Psoas muscle (tissue), 8 donors: ENCODE measurements around the gene ATL3. TPM values are rescaled to one million over a fixed set of nuclear protein-coding genes. Genes with fewer than 3 reads are reported as not detected.

Source experiments
- ATAC-seq, 4 donors: fragments of 200-7000 bp; cut with Tn5 transposase; one replicate each; pipeline ENCODE4 v1.9.1; 2020; ENCODE audit warnings: moderate library complexity in 3 of 4, mild to moderate bottlenecking in 2 of 4
- DNase-seq, 2 donors: peaks; one replicate each; pipeline ENCODE4 v3.0.0-alpha.2; 2020
- H3K27ac ChIP-seq: fragments of 200-600 bp; one replicate; pipeline ENCODE4 v1.8.0; 2022
- H3K27me3 ChIP-seq, 3 donors: fragments of 200-600 bp in 1 of 3; one replicate each; pipeline versions ENCODE4 v1.6.1 to v1.8.0; 2013 to 2022; ENCODE audit warnings: low read length in 2 of 3, mild to moderate bottlenecking in 2 of 3, moderate library complexity in 1 of 3; ENCODE audit not compliant: insufficient read depth in 3 of 3
- H3K36me3 ChIP-seq, 2 donors: fragments of 200-600 bp in 1 of 2; one replicate each; pipeline versions ENCODE4 v1.6.1 to v1.8.0; 2013 to 2022; ENCODE audit warnings: low read depth in 1 of 2, mild to moderate bottlenecking in 1 of 2, moderate library complexity in 1 of 2; ENCODE audit not compliant: insufficient read depth in 1 of 2
- H3K4me1 ChIP-seq: fragments of 200-600 bp; one replicate; pipeline ENCODE4 v1.8.0; 2022
- H3K4me3 ChIP-seq: fragments of 200-600 bp; one replicate; pipeline ENCODE4 v1.8.0; 2022; ENCODE audit warnings: mild to moderate bottlenecking
- H3K9me3 ChIP-seq: fragments of 200-600 bp; one replicate; pipeline ENCODE4 v1.8.0; 2022
- WGBS, 3 donors: extraction: QIAGEN DNeasy Blood & Tissue Kit; methylation state at CpG; one replicate each; pipeline versions ENCODE4 v1.1.6 to v1.1.7; 2013; 5-methylcytosine and 5-hydroxymethylcytosine counted together
- intact Hi-C, 2 donors: fragments of 100-400 bp; cut with DNase I; formaldehyde crosslinking; loops; one replicate each; pipeline versions ENCODE4 v1.11.0 to v1.14.2; 2022
- polyA plus RNA-seq, 3 donors: library from polyadenylated mRNA; stranded (reverse); fragments of 200-250 nt; gene quantifications; one replicate each; pipeline ENCODE4 v1.2.3, GENCODE V29; 2013
- total RNA-seq, 4 donors: library from RNA; stranded (reverse); fragmentation: NEBNext Ultra II Directional in 2 of 4; extraction: Animal tissue kit (Norgen Biotek cat#: 25700) in 2 of 4; gene quantifications; one replicate each; pipeline versions ENCODE4 v1.2.1 to v1.2.4, GENCODE V29; 2021 to 2023
- TF ChIP-seq, protein P1 (sequence below): fragments of 200-600 bp; IDR thresholded peaks from one replicate; pipeline ENCODE4 v1.8.0; 2022; ENCODE audit warnings: antibody characterized with exemption
- donor health status: healthy with polysubstance abuse.
- donor health status: DM: no; HTN: no; CAD: no; lungs with moderate emphysema.
- donor health status: Bipolar disorder and iron deficiency.
- donor health status: healthy.
- donor health status: DM: yes; HTN: yes; CAD: no.
- donor health status: DM: no; HTN: no; CAD: no.
- donor health status: DM: no; HTN: no; CAD: no.
- donor health status: DM: yes; HTN: yes; CAD: no.

The ATL3 gene
- total and polyA plus RNA-seq, 7 donors, result 3.2 to 12.2 (median 9.4) TPM

DNA sequence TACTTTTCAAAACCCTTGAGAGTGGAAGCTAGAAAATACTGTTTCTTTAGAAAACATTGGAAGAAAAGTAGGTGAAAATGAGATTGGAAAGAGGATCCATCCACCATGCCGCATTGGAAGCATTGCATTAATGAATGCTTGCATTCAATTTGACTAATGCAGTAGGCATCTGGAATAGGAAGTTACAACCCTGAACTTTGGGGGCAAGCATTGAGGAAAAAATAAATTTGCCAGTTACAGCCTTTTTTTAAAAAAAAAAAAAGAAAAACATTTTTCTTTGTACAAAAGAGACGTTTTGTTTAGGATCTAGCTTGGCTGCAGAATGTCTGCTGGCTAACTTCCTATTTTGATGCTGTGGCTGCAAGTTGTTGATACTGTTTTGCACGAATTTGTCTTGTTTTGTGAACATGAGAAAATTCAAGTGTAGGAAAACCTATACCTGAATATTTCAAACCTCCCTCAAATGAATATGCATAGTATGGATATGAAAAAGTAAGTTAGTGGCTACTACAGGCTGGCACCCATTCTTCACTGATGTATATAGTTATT is 38.2 kb upstream of the ATL3 start:
- H3K4me3 ChIP-seq, result no peak overlapping the region
- H3K27me3 ChIP-seq, result no peaks in the 10 kb centered on the region
- DNase-seq (no peak), ATAC-seq (no peak)
- H3K9me3 ChIP-seq, result no peaks in the 10 kb centered on the region
- TF ChIP-seq, protein P1, sequence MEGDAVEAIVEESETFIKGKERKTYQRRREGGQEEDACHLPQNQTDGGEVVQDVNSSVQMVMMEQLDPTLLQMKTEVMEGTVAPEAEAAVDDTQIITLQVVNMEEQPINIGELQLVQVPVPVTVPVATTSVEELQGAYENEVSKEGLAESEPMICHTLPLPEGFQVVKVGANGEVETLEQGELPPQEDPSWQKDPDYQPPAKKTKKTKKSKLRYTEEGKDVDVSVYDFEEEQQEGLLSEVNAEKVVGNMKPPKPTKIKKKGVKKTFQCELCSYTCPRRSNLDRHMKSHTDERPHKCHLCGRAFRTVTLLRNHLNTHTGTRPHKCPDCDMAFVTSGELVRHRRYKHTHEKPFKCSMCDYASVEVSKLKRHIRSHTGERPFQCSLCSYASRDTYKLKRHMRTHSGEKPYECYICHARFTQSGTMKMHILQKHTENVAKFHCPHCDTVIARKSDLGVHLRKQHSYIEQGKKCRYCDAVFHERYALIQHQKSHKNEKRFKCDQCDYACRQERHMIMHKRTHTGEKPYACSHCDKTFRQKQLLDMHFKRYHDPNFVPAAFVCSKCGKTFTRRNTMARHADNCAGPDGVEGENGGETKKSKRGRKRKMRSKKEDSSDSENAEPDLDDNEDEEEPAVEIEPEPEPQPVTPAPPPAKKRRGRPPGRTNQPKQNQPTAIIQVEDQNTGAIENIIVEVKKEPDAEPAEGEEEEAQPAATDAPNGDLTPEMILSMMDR, result no peak
- WGBS, 3 donors, result 61 to 67% (median 67%) methylated on average over 3 of the region's 3 CpGs
- H3K36me3 ChIP-seq, result peaks cover 0 to 35% of the 10 kb centered on the region in 2 donors
- H3K27ac ChIP-seq, result no peak overlapping the region
- intact Hi-C loops, result no loop called here
- peaks cover 9% of the 10 kb centered on the region for H3K4me1 ChIP-seq

DNA sequence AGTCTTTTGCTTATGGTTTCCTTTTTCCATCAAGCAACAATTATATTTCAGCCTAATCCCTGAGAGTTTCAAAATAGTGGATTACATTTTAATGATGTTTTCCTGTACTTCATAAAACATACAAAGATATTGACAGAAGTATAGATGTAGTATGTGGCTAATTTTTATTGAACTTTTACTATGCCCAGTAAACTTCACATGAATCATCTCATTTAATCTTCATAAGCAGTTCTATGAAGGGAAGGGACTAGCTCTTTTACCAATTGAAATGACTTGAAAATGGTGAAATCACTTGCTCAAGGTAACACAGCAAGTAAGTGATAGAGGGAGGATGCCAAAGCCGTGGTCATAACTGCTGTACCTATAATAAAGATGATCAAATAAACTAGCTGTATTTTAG is 37.6 kb upstream of the ATL3 start:
- Histone ChIP-seq H3K27ac (no peak overlapping the region), H3K4me3 (no peak overlapping the region), H3K36me3 (peaks cover 0 to 32% of the 10 kb centered on the region in 2 donors), H3K4me1 (peaks cover 9% of the 10 kb centered on the region), H3K9me3 (no peaks in the 10 kb centered on the region), H3K27me3 (no peaks in the 10 kb centered on the region)
- 98 to 100% (median 100%) methylated on average over 1 of the region's 1 CpG for WGBS, 3 donors
- DNase-seq (no peak), ATAC-seq (no peak)
- TF ChIP-seq, protein P1, result no peak
- intact Hi-C loops, result no loop called here

DNA sequence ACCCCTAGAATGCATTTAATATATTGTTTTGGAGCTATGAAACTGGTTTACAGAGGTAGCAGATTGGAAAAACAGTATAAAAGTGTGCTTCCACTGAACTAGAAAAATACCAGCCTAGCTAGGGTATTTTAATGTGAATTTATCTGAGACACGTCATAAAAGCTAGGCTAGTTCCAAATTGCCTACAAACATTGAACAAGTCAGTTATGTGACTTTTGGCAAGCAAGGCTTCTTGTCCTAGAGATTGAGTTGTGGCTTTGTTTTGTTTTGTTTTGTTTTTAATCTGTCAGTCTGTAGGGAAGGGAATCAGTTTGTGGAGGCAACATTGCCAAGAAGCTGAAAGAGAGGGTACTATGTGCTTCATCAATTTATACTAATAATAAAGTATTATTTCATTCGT is 34.4 kb upstream of the ATL3 start:
- DNase-seq (no peak), ATAC-seq (no peak)
- no peaks in the 10 kb centered on the region for H3K27me3 ChIP-seq
- H3K4me1 ChIP-seq, result peaks cover 9% of the 10 kb centered on the region
- TF ChIP-seq, protein P1, result no peak
- H3K4me3 ChIP-seq, result no peak overlapping the region
- intact Hi-C loops, result no loop called here
- peaks cover 0 to 28% of the 10 kb centered on the region in 2 donors for H3K36me3 ChIP-seq
- 77 to 82% (median 80%) methylated on average over 2 of the region's 2 CpGs for WGBS, 3 donors
- no peak overlapping the region for H3K27ac ChIP-seq
- no peaks in the 10 kb centered on the region for H3K9me3 ChIP-seq

DNA sequence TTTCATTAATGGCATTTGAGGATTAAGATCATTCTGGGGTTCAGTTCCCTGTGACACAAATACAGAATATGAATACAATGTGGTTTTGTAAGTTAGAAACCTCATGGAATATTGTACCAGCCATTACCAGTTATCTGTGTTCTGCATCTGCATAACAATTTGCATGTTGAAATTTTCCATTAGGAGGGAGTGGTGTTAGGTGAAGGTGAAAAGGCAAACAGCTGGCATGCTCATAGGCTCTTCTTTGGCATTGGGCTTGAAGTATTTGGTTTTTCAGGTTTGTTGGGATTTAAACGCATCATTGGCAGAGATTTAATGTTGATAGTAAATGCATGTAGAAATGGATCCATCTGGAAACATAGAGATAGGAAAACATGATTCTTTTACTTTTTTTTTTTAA is 28.7 kb upstream of the ATL3 start:
- intact Hi-C loops, result no loop called here
- Histone ChIP-seq H3K27me3 (no peaks in the 10 kb centered on the region), H3K9me3 (no peaks in the 10 kb centered on the region), H3K36me3 (peaks cover 0 to 2% of the 10 kb centered on the region in 2 donors), H3K4me3 (no peak overlapping the region), H3K27ac (no peak overlapping the region), H3K4me1 (peaks cover 16% of the 10 kb centered on the region)
- TF ChIP-seq, protein P1, result no peak
- DNase-seq (no peak), ATAC-seq (no peak)
- 88 to 100% (median 96%) methylated on average over 1 of the region's 1 CpG for WGBS, 3 donors
